Left lung (tissue), 10 donors: ENCODE measurements around the gene TMEM168. TPM values are rescaled to one million over a fixed set of nuclear protein-coding genes. Genes with fewer than 3 reads are reported as not detected.
"Not testable (repeated sequence)": the region's sequence is repeated elsewhere in the genome, so short reads cannot be mapped to it uniquely, and the experiment has no call there.

Experiments
- ATAC-seq: fragments of 200-7000 bp; cut with Tn5 transposase; one replicate; pipeline ENCODE4 v1.9.1; 2020; ENCODE audit warnings: moderate library complexity
- DNase-seq, 4 donors: peaks; one replicate each; pipeline ENCODE4 v3.0.0-alpha.2; 2013 to 2020
- H3K27ac ChIP-seq, 2 donors: fragments of 200-600 bp; sonication (generic) in 1 of 2; one replicate each; pipeline versions ENCODE4 v1.5.0 to v1.8.0; 2020 to 2021
- H3K27me3 ChIP-seq, 2 donors: fragments of 200-600 bp; sonication (generic) in 1 of 2; one replicate each; pipeline versions ENCODE4 v1.5.0 to v1.8.0; 2020 to 2021
- H3K36me3 ChIP-seq, 2 donors: fragments of 200-600 bp; sonication (generic) in 1 of 2; one replicate each; pipeline versions ENCODE4 v1.5.0 to v1.8.0; 2020 to 2021
- H3K4me1 ChIP-seq, 2 donors: fragments of 200-600 bp; one replicate each; pipeline ENCODE4 v1.8.0; 2021
- H3K4me3 ChIP-seq, 2 donors: fragments of 200-600 bp; sonication (generic) in 1 of 2; one replicate each; pipeline versions ENCODE4 v1.5.0 to v1.8.0; 2020 to 2021; ENCODE audit warnings: mild to moderate bottlenecking in 1 of 2
- H3K9me3 ChIP-seq, 2 donors: fragments of 200-600 bp; sonication (generic) in 1 of 2; one replicate each; pipeline versions ENCODE4 v1.5.0 to v1.8.0; 2020 to 2021
- CTCF ChIP-seq, 2 donors: fragments of 200-600 bp; sonication (generic) in 1 of 2; IDR thresholded peaks; one replicate each; pipeline versions ENCODE4 v1.5.0 to v1.8.0; 2021; ENCODE audit warnings: antibody characterized with exemption in 2 of 2
- intact Hi-C, 2 donors: fragments of 100-400 bp; cut with DNase I; formaldehyde crosslinking; loops; one replicate each; pipeline versions ENCODE4 v1.11.2 to v1.14.2; 2022
- polyA plus RNA-seq, 6 donors: library from polyadenylated mRNA; unstranded; fragments of 120-200 nt; gene quantifications; one replicate each; pipeline ENCODE4 v1.2.1, GENCODE V29; 2013; ENCODE audit not compliant: insufficient read length in 6 of 6
- total RNA-seq, 2 donors: library from RNA; stranded (reverse); fragmentation: NEBNext Ultra II Directional; extraction: Animal tissue kit (Norgen Biotek cat#: 25700); gene quantifications; one replicate each; pipeline ENCODE4 v1.2.1, GENCODE V29; 2021
- donor health status: DM: no; HTN: yes; CAD: no.
- donor health status: DM: no; HTN: no; CAD: no.

TMEM168 gene
- total and polyA plus RNA-seq, 8 donors, result 22.3 to 75.4 (median 67.4) TPM

- no peaks in the 10 kb centered on the region for H3K9me3 ChIP-seq
- no peak for TF ChIP-seq CTCF (IDR thresholded peaks at IDR 0.05)
These were observed 10.3 kb upstream of the TMEM168 start for GRCh38 chr7:112800486-112800885.

GRCh38 chr7:112799448-112800120 is 9.4 kb upstream of the TMEM168 start:
- TF ChIP-seq CTCF (IDR thresholded peaks at IDR 0.05), result no peak
- Histone ChIP-seq H3K36me3 (no peaks in the 10 kb centered on the region), H3K9me3 (no peaks in the 10 kb centered on the region), H3K27me3 (no peaks in the 10 kb centered on the region), H3K27ac (no peak overlapping the region), H3K4me3 (no peak overlapping the region), H3K4me1 (no peaks in the 10 kb centered on the region)
- intact Hi-C loops, result no loop called here
- DNase-seq (peak in 2 of 4 donors; percentile 75 to 80), ATAC-seq (no peak)

More at GRCh38 chr7:112800486-112800885, 10.3 kb upstream of the TMEM168 start:
- ATAC-seq (no peak), DNase-seq (no peak)
- H3K27ac ChIP-seq, result no peak overlapping the region
- H3K36me3 ChIP-seq, result no peaks in the 10 kb centered on the region
- no peak overlapping the region for H3K4me3 ChIP-seq
- intact Hi-C loops, result no loop called here
- no peaks in the 10 kb centered on the region for H3K4me1 ChIP-seq
- no peaks in the 10 kb centered on the region for H3K27me3 ChIP-seq

- Histone ChIP-seq H3K36me3 (no peaks in the 10 kb centered on the region), H3K27me3 (no peaks in the 10 kb centered on the region), H3K27ac (no peak overlapping the region), H3K4me3 (no peak overlapping the region), H3K4me1 (no peaks in the 10 kb centered on the region), H3K9me3 (no peaks in the 10 kb centered on the region)
- DNase-seq (no peak), ATAC-seq (no peak)
- intact Hi-C loops, result no loop called here
- TF ChIP-seq CTCF (IDR thresholded peaks at IDR 0.05), result no peak
These were observed 8.3 kb upstream of the TMEM168 start for GRCh38 chr7:112798274-112799159.

GRCh38 chr7:112796552-112796951 is 6.4 kb upstream of the TMEM168 start:
- intact Hi-C loops, H3K9me3 ChIP-seq, H3K4me1 ChIP-seq, DNase-seq, ATAC-seq, H3K4me3 ChIP-seq, H3K36me3 ChIP-seq, H3K27me3 ChIP-seq, H3K27ac ChIP-seq: not testable (repeated sequence)

GRCh38 chr7:112792441-112792840 is 2.2 kb upstream of the TMEM168 start:
- H3K27me3 ChIP-seq, result no peaks in the 10 kb centered on the region
- H3K4me1 ChIP-seq, result peaks cover 0 to 16% of the 10 kb centered on the region in 2 donors
- H3K36me3 ChIP-seq, result no peaks in the 10 kb centered on the region
- intact Hi-C loops, result no loop called here
- no peak overlapping the region for H3K4me3 ChIP-seq
- no peak overlapping the region for H3K27ac ChIP-seq
- no peak for TF ChIP-seq CTCF (IDR thresholded peaks at IDR 0.05)
- DNase-seq, result no peak
- H3K9me3 ChIP-seq, result no peaks in the 10 kb centered on the region
- ATAC-seq, result no peak
